NCI-H446 treated with DMSO at 0.1 percent for 48 hours (cell line): ENCODE measurements around the gene SPATA9.

Experiments used
- DNase-seq: peaks from one replicate; lab custom pipeline; 2025; lab: John Stamatoyannopoulos, UW

The SPATA9 gene

GRCh38 chr5:95684361-95684760, 1.6 kb upstream of the SPATA9 start:
- DNase-seq, result no peak

- DNase-seq, result no peak
These were observed 9.7 kb downstream of the SPATA9 start for GRCh38 chr5:95673081-95673480.

DNA sequence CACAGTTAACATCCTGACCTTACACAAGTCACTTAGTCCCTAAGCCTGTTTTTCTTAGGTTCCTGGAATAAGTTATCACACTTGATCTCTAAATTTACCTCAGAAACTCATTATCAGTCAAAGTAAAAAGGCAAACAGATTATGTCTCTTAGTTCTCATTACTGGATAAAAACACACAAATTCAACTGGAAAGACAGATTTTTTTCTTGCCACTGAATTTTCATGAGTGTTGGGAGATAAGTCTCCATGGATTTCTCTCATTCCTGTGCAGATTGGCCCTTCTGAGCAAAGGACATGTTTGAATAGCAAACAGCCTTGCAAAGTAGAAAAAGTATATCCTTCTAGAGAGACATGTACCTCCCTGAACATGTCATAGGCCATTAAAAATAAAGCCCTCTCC, 10.2 kb downstream of the SPATA9 start:
- DNase-seq, result no peak

- DNase-seq, result no peak
These were observed 11.0 kb downstream of the SPATA9 start for GRCh38 chr5:95671826-95672225.

DNA sequence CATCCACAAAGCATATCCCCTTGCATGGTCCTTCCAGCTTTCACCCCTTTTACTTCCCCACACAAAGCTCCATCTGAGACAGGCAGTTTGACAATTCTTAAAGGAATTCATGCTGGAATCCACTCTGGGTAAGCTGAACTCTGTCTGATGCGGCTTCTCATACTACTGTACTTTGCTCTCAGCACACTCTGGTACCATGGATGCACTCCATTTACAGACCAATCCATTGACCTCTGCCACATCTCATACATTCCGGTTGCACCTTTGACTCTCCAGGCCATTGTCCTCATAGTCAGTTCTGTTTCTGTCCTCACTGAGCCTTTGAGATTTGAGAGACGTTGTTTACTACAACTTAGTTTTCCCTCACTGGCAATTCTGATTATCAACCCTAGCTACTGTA, 12.2 kb downstream of the SPATA9 start:
- DNase-seq, result no peak

GRCh38 chr5:95669985-95670384, 12.8 kb downstream of the SPATA9 start:
- no peak for DNase-seq

DNA sequence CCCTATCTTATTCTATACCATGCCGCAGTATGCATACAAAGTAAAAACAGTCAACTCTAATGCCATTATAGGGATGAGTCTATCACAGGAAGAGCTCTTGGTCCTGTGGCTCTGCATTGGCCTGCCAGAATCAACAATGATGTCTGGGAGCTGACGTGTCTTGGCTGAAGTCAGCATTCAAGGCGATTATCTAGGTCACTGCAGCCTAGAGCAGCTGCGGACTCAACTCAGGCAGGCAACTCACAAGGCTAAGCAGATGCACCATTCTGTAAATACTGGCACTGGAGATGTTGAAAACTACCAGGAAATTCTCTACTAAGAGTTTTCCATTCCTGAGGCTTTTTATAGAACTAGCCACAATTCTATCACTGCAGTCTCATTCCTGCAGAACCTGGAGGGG, 13.3 kb downstream of the SPATA9 start:
- DNase-seq, result peak; percentile 46

- no peak for DNase-seq
These were observed 14.1 kb downstream of the SPATA9 start for GRCh38 chr5:95668728-95669127.

- DNase-seq, result no peak
These were observed 14.6 kb downstream of the SPATA9 start for GRCh38 chr5:95668216-95668615.

GRCh38 chr5:95667678-95668077, 15.1 kb downstream of the SPATA9 start:
- DNase-seq, result no peak

- DNase-seq, result no peak
These were observed 15.7 kb downstream of the SPATA9 start for GRCh38 chr5:95667061-95667618.

GRCh38 chr5:95664204-95664786, 18.5 kb downstream of the SPATA9 start:
- DNase-seq, result no peak

DNA sequence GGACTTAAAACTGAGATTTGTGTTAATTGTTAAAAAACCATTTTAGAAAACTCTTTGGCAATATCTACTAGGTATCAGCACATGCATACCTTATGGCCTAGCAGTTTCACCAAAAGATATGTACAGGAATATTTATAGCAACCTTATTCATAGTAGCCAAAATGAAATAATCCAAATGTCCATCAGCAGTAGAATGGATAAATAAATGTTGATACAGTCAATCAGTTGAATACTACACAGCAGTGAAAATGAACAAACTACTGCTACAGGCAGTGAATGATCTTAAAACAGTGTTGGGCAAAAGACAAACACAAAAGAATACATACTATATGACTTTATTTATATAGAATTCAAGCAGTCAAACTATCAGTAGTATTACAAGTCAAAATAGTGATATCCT, 19.8 kb downstream of the SPATA9 start:
- DNase-seq, result no peak

- no peak for DNase-seq
These were observed 22.7 kb downstream of the SPATA9 start for GRCh38 chr5:95660060-95660459.

DNA sequence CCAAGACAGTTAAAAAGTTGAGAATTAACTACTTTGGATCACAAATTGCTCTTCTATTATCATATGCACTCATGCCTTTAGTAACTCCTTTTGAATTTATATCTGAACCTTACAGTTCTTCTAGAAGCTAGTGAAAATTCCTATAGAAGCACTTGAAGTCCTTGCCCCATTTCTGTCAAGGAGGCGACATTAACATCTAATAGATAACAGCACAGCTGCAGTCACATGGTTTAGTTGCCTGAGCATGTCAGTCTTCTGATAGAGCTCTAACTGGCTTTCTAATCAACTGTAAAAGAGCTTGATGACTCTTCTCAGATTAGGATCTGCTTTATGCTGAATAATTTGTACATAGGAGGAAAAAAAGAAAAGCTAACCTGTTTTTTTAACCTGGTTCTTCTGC, 27.2 kb downstream of the SPATA9 start:
- no peak for DNase-seq

GRCh38 chr5:95654196-95654595, 28.6 kb downstream of the SPATA9 start:
- DNase-seq, result no peak

GRCh38 chr5:95652849-95653248, 29.9 kb downstream of the SPATA9 start:
- no peak for DNase-seq

DNA sequence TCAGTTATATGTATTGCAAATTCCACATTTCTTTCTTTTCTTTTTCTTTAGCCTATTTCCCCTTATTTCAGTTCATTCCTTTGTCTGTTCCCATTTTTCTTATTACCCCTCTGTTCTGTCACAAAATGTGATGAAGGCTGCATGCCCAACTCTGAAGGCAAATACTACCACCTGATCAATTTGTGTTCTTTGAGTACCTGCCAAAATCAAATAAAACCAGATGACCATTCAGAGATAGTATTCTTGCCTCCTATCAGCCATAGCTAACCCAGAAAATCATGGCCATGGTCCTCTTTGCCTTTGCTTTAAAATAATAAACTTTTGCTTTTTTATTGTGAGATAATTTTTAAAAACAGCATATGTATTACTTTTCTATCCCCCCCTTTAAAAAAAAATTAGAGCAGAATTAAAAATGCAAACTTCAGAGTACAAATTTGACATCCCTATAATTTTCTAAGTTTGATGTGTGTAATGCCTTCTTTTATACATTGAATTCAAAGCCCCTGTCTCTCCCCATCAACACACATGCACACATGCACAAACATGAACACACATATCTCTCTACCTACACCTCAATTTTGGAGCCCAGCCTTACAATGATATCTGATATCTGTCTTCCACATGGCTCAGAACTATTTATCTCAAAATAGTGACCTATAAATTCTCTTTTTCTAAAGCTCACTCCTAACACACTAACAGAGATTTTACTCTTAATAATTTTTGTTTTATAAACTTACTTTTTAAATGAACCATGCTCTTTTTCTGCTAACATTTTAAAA, 32.8 kb downstream of the SPATA9 start:
- DNase-seq, result no peak

DNA sequence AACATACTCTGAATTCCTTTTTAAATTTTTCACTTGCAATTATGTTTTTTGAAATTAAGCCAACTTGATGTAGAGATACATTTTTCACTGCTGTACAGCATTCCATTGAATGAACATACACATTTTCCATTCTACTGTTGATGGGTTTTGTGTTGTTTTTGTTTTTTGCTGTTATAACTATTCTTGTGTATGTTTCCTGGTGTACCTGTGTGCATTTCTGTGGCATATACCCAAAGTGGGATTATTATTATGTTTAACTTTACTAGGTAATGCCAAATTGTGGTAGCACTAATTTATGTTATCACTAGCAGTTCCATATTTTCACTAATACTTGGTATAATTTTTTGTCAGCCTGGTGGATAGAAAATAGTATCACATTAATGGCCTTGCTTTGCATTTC, 33.5 kb downstream of the SPATA9 start:
- no peak for DNase-seq

DNA sequence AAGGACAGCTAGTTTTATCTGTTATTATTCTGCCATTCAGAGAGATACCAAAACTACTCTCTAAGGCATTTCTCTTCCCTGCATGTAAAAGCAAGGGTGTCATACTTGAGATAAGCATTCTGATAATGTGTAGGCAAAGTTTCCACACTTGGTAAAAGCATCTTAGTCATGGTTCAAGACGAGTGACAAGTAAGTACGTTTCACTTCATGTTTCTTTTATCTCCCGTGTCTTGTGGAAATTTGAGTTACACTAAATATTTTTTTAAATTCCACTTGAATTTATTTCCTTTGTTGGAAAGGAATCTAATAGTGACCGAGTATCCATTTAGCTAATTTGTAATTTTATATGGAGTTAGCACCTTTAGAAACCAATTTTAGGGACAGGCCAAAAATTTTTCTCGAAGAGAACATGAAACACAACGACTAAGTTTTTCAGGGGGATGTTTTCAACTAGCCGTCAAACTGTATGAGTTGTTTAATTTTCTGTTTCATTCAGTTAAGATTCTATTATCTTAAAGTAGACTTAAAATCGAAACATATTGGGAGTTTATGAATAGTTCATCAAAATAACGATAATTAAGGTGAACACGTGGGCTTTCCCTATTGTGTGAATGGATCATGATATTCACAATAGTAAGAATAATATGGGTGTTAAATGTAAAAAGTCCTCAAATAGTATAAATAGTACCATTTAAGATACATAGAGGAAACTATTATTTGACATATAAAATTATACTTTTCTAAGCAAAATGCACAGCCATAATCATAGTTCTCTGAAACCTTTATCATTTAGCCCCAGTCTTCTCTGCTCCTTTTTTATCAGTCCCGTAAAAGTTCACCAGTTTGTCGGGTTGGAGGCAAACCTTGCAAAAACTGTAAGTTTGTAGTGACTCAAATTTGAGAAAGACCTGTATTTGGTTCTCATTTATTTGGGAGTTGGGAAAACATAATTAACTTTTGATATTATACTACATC, 34.6 kb downstream of the SPATA9 start:
- no peak for DNase-seq

GRCh38 chr5:95646569-95647431, 36.0 kb downstream of the SPATA9 start, which contains the start of gene RFESD:
Gene RFESD, plus strand, starts transcription at chr5:95646777. Its CDS starts 5,495 bp downstream, at chr5:95652272.
- peak; percentile 92 for DNase-seq
